ENCODE data around the gene CCSER1. TPM values are rescaled to one million over a fixed set of nuclear protein-coding genes. Genes with fewer than 3 reads are reported as not detected.

CCSER1 gene
- total and polyA plus RNA-seq, 2 of the 8 experiments (the other 6 are each of a cell fraction or from before 2014, with no cell fraction given) = 0.26 to 0.84 TPM

- Histone ChIP-seq H3K4me3 (ENCODE audit: extremely low read depth in 1 of 4, insufficient read depth in 2 of 4, low read depth in 3 of 4, low read length in 4 of 4) (no peak overlapping the region), H4K5ac (ENCODE audit: insufficient read length, low read depth, low read length) (no peak overlapping the region), H3K56ac (replicated peaks; ENCODE audit: insufficient read length, low read depth, low read length) (no peak overlapping the region), H3K79me2 (ENCODE audit: control insufficient read depth in 1 of 2, insufficient read depth in 2 of 2, low read length in 2 of 2) (no peaks in the 10 kb centered on the region), H3K27me3 (replicated peaks in 1 of 4; ENCODE audit: control insufficient read depth in 3 of 4, extremely low read depth in 1 of 4, insufficient read depth in 3 of 4, low read length in 3 of 4) (no peaks in the 10 kb centered on the region), H4K91ac (replicated peaks; ENCODE audit: insufficient read length, low read length) (no peak overlapping the region), H2BK120ac (replicated peaks; ENCODE audit: low read depth, low read length) (no peak overlapping the region), H2BK20ac (ENCODE audit: low read length) (no peak overlapping the region), H2AK5ac (ENCODE audit: low read depth, low read length) (no peak overlapping the region), H3K18ac (ENCODE audit: extremely low read depth, low read length) (no peak overlapping the region), H2AFZ (ENCODE audit: low read length) (no peak overlapping the region), H3K14ac (ENCODE audit: insufficient read length) (no peak overlapping the region), H3K23ac (ENCODE audit: insufficient read length) (no peak overlapping the region), H2BK15ac (ENCODE audit: low read length) (no peak overlapping the region), H2BK5ac (ENCODE audit: low read depth, low read length) (no peak overlapping the region), H3K9me3 (ENCODE audit: insufficient read depth in 2 of 2, low read depth in 1 of 2, low read length in 1 of 2) (no peaks in the 10 kb centered on the region), H4K8ac (ENCODE audit: extremely low read depth, insufficient read depth, low read length) (no peak overlapping the region), H3K4me1 (replicated peaks in 1 of 4; ENCODE audit: control insufficient read depth in 3 of 4, insufficient read depth in 4 of 4, low read length in 3 of 4) (peaks cover 0 to 2% (median 0%) of the 10 kb centered on the region in 4 experiments; a peak in 1 of 7 replicates), H3K4me2 (ENCODE audit: insufficient read depth in 1 of 2, low read depth in 2 of 2, low read length in 2 of 2) (no peak overlapping the region), H3K23me2 (ENCODE audit: low read depth, low read length) (no peaks in the 10 kb centered on the region), H4K20me1 (replicated peaks in 1 of 2; ENCODE audit: control insufficient read depth in 1 of 2, insufficient read depth in 2 of 2, low read length in 2 of 2) (no peaks in the 10 kb centered on the region), H3K27ac (ENCODE audit: low read depth, low read length) (no peak overlapping the region), H3K9ac (replicated peaks in 1 of 4; ENCODE audit: extremely low read depth in 1 of 4, low read depth in 3 of 4, low read length in 3 of 4) (no peak overlapping the region), H2BK12ac (ENCODE audit: low read depth, low read length) (no peak overlapping the region), H3K36me3 (ENCODE audit: control insufficient read depth in 2 of 4, insufficient read depth in 4 of 4, low read length in 3 of 4) (no peaks in the 10 kb centered on the region), H3K4ac (replicated peaks; ENCODE audit: insufficient read length, low read depth, low read length) (no peak overlapping the region), H3K79me1 (ENCODE audit: low read depth, low read length) (no peaks in the 10 kb centered on the region)
- POLR2A ChIA-PET (ENCODE audit: partially characterized antibody) = no interaction called here
- FAIRE-seq (no peak), DNase-seq (ENCODE audit: low read depth in 1 of 2, low spot score in 2 of 2) (no peak)
- CTCF ChIA-PET (ENCODE audit: partially characterized antibody) = interaction anchor here (0.7 kb wide), 1 partner anchor 702 kb away, joined by 4 read pairs; no protein-coding TSS in a partner anchor
- TF ChIP-seq EZH2 (IDR thresholded peaks at IDR 0.05; ENCODE audit: low read depth, low read length, severe bottlenecking) = no peak
- TF ChIP-seq JUND (IDR thresholded peaks at IDR 0.05; ENCODE audit: low read length) = no peak
- no peak for TF ChIP-seq E2F6 (IDR thresholded peaks at IDR 0.05)
- TF ChIP-seq ATF2 (IDR thresholded peaks at IDR 0.05; ENCODE audit: low read length) = no peak
- 87% methylated on average over 1 of the region's 1 CpG; no CpG with 5 or more reads in 1 of the 2 experiments for WGBS, 2 experiments (ENCODE audit: extremely low coverage in 1 of 2, insufficient coverage in 1 of 2, insufficient read length in 1 of 2, insufficient replicate concordance in 2 of 2, low coverage in 1 of 2, low lambda C conversion rate in 2 of 2, missing lambda C conversion rate in 1 of 2)
Observed at GRCh38 chr4:90994851-90995574, 867.8 kb downstream of the CCSER1 start.
